ENCODE results near the gene GRIK1.

- TF ChIP-seq CTCF (IDR thresholded peaks at IDR 0.05) (no peak), EZH2 (IDR thresholded peaks at IDR 0.05; ENCODE audit: borderline replicate concordance, insufficient read depth, low read depth, low read length, poor library complexity, severe bottlenecking) (no peak)
These were observed 7.3 kb upstream of the GRIK1 start for GRCh38 chr21:29947119-29947518.
